ENCODE measurements around the gene DCAF16. TPM values are rescaled to one million over a fixed set of nuclear protein-coding genes. Genes with fewer than 3 reads are reported as not detected.

The DCAF16 gene
- polyA plus RNA-seq, 3 donors, result 4.1 to 14.5 (median 4.6) TPM

- H3K4me3 Mint-ChIP-seq, result no peak overlapping the region
- no peaks in the 10 kb centered on the region for H3K4me1 Mint-ChIP-seq
- peaks cover 0 to 3% (median 0%) of the 10 kb centered on the region in 7 donors for H3K9me3 Mint-ChIP-seq
- H4K20me1 ChIP-seq (ENCODE audit: insufficient read depth, low read length), result no peaks in the 10 kb centered on the region
- no peaks in the 10 kb centered on the region for H3K79me2 ChIP-seq (ENCODE audit: insufficient read depth, low read length)
- H3K36me3 Mint-ChIP-seq, result no peaks in the 10 kb centered on the region
- intact Hi-C loops (cut with micrococcal nuclease), result no loop called here
- H2AFZ ChIP-seq (ENCODE audit: insufficient read depth, low read depth, low read length, poor library complexity, severe bottlenecking), result no peak overlapping the region
- H3K27ac Mint-ChIP-seq, result no peak overlapping the region
- no peak overlapping the region for H3K27ac ChIP-seq (ENCODE audit: low read depth in 1 of 2, low read length in 2 of 2)
- no CpG with 5 or more reads among the region's 1 CpG for WGBS (ENCODE audit: insufficient coverage)
- no peaks in the 10 kb centered on the region for H3K9me3 ChIP-seq (replicated peaks in 1 of 2; ENCODE audit: control insufficient read depth in 1 of 2, insufficient read depth in 1 of 2, low read length in 2 of 2)
- no peak for TF ChIP-seq CTCF (IDR thresholded peaks at IDR 0.05)
- no peaks in the 10 kb centered on the region for H3K4me1 ChIP-seq (ENCODE audit: control insufficient read depth in 1 of 2, insufficient read depth in 2 of 2, low read length in 2 of 2)
- H3K4me2 ChIP-seq (replicated peaks; ENCODE audit: extremely low read depth, low read length, poor library complexity, severe bottlenecking), result no peak overlapping the region
- H3K27me3 Mint-ChIP-seq (ENCODE audit: low read depth in 3 of 3), result peaks cover 2 to 4% (median 2%) of the 10 kb centered on the region in 3 donors
- H3K4me3 ChIP-seq (replicated peaks in 1 of 3; ENCODE audit: low read depth in 2 of 3, low read length in 3 of 3), result no peak overlapping the region
- no peaks in the 10 kb centered on the region for H3K27me3 ChIP-seq (ENCODE audit: control insufficient read depth in 2 of 2, insufficient read depth in 2 of 2, low read length in 2 of 2)
- H3K9ac ChIP-seq (ENCODE audit: insufficient read depth, low read length, poor library complexity, severe bottlenecking), result no peak overlapping the region
- DNase-seq, result no peak
- no peaks in the 10 kb centered on the region for H3K36me3 ChIP-seq (replicated peaks in 1 of 2; ENCODE audit: control insufficient read depth in 1 of 2, insufficient read depth in 2 of 2, low read length in 2 of 2)
Measured at GRCh38 chr4:17757621-17758020, 52.9 kb downstream of the DCAF16 start.

GRCh38 chr4:17753646-17754045 lies 56.9 kb downstream of the DCAF16 start:
- H3K36me3 Mint-ChIP-seq, result no peaks in the 10 kb centered on the region
- peaks cover 0 to 2% (median 0%) of the 10 kb centered on the region in 7 donors for H3K9me3 Mint-ChIP-seq
- Histone ChIP-seq H4K20me1 (ENCODE audit: insufficient read depth, low read length) (no peaks in the 10 kb centered on the region), H3K27ac (ENCODE audit: low read depth in 1 of 2, low read length in 2 of 2) (no peak overlapping the region), H3K4me2 (replicated peaks; ENCODE audit: extremely low read depth, low read length, poor library complexity, severe bottlenecking) (no peak overlapping the region), H2AFZ (ENCODE audit: insufficient read depth, low read depth, low read length, poor library complexity, severe bottlenecking) (no peak overlapping the region), H3K79me2 (ENCODE audit: insufficient read depth, low read length) (no peaks in the 10 kb centered on the region), H3K9ac (ENCODE audit: insufficient read depth, low read length, poor library complexity, severe bottlenecking) (no peak overlapping the region), H3K36me3 (replicated peaks in 1 of 2; ENCODE audit: control insufficient read depth in 1 of 2, insufficient read depth in 2 of 2, low read length in 2 of 2) (no peaks in the 10 kb centered on the region), H3K27me3 (ENCODE audit: control insufficient read depth in 2 of 2, insufficient read depth in 2 of 2, low read length in 2 of 2) (no peaks in the 10 kb centered on the region), H3K9me3 (replicated peaks in 1 of 2; ENCODE audit: control insufficient read depth in 1 of 2, insufficient read depth in 1 of 2, low read length in 2 of 2) (no peaks in the 10 kb centered on the region), H3K4me3 (replicated peaks in 1 of 3; ENCODE audit: low read depth in 2 of 3, low read length in 3 of 3) (no peak overlapping the region), H3K4me1 (ENCODE audit: control insufficient read depth in 1 of 2, insufficient read depth in 2 of 2, low read length in 2 of 2) (no peaks in the 10 kb centered on the region)
- no peak for TF ChIP-seq CTCF (IDR thresholded peaks at IDR 0.05)
- H3K27me3 Mint-ChIP-seq (ENCODE audit: low read depth in 3 of 3), result peaks cover 2 to 6% (median 4%) of the 10 kb centered on the region in 3 donors
- intact Hi-C loops (cut with micrococcal nuclease), result no loop called here
- H3K4me1 Mint-ChIP-seq, result no peaks in the 10 kb centered on the region
- DNase-seq, result no peak
- no peak overlapping the region for H3K27ac Mint-ChIP-seq
- no peak overlapping the region for H3K4me3 Mint-ChIP-seq
- 89% methylated on average over 1 of the region's 2 CpGs for WGBS (ENCODE audit: insufficient coverage)

Other genes starting within 250 kb of the DCAF16 start
- gene LAP3, start 233.6 kb downstream of the DCAF16 start, polyA plus RNA-seq, result 100 to 1,000 TPM in 2 of 3 donors, 10 to 100 TPM in 1; 98.3 to 127 (median 108) TPM
- 10 to 100 TPM in 2 of 3 donors, 1 to 10 TPM in 1; 8.6 to 46.4 (median 43.5) TPM for gene MED28, start 196.1 kb downstream of the DCAF16 start, polyA plus RNA-seq
- not detected for gene FAM184B, start 29.1 kb downstream of the DCAF16 start, polyA plus RNA-seq
- not detected for gene NCAPG, start 222 bp upstream of the DCAF16 start, polyA plus RNA-seq
- 10 to 100 TPM in 1 of 3 donors, 1 to 10 TPM in 2; 3.1 to 19.1 (median 9.6) TPM for gene LCORL, start 211.0 kb upstream of the DCAF16 start, polyA plus RNA-seq